GM12878 (cell line): Measurements from ENCODE around the gene RHOF.

Source experiments
- CEBPB ChIP-seq, 2 experiments: fragments of 150-350 bp in 1 of 2; IDR thresholded peaks; 2 replicates each; pipeline ENCODE4 v1.6.1; 2012 to 2014; ENCODE audit warnings: low read depth in 2 of 2, low read length in 2 of 2, borderline replicate concordance in 1 of 2, inconsistent platforms in 1 of 2
- DPF2 ChIP-seq: fragments of 450-650 bp; IDR thresholded peaks from 2 replicates; pipeline ENCODE4 v1.6.1; 2017; ENCODE audit warnings: mild to moderate bottlenecking
- FOXK2 ChIP-seq: fragments of 450-650 bp; IDR thresholded peaks from 2 replicates; pipeline ENCODE4 v1.6.1; 2017; ENCODE audit warnings: mild to moderate bottlenecking, moderate library complexity
- NFYA ChIP-seq: IDR thresholded peaks from 2 replicates; pipeline ENCODE4 v1.6.1; 2011; ENCODE audit warnings: low read depth, mild to moderate bottlenecking, low read length, improper control_type of control experiment, borderline replicate concordance
- NFYB ChIP-seq: IDR thresholded peaks from 2 replicates; pipeline ENCODE4 v1.6.1; 2011; ENCODE audit warnings: low read depth, mild to moderate bottlenecking, low read length, improper control_type of control experiment, moderate library complexity; ENCODE audit not compliant: insufficient read depth
- POLR2A ChIP-seq: IDR thresholded peaks from 2 replicates; pipeline ENCODE4 v1.6.1; 2011; ENCODE audit warnings: low read depth, mild to moderate bottlenecking, low read length
- RAD21 ChIP-seq: IDR thresholded peaks from 2 replicates; pipeline ENCODE4 v1.6.1; 2011; ENCODE audit warnings: mild to moderate bottlenecking, low read depth, low read length, moderate library complexity; ENCODE audit not compliant: insufficient read depth
- SMC3 ChIP-seq: IDR thresholded peaks from 2 replicates; pipeline ENCODE4 v1.6.1; 2011; ENCODE audit warnings: low read length, improper control_type of control experiment, borderline replicate concordance
- ZNF274 ChIP-seq: IDR thresholded peaks from one replicate; pipeline ENCODE4 v1.8.0; 2011; ENCODE audit not compliant: insufficient read length, insufficient read depth
- TF ChIP-seq, protein P1 (sequence below): fragments of 450-650 bp; IDR thresholded peaks from 2 replicates; pipeline ENCODE4 v1.6.1; 2017; ENCODE audit warnings: mild to moderate bottlenecking
- TF ChIP-seq, protein P2 (sequence below), 3 experiments: IDR thresholded peaks in 2 of 3; conservative IDR thresholded peaks in 1 of 3; 2 replicates each; pipeline ENCODE4 v1.5.1; 2011; ENCODE audit warnings: low read depth in 3 of 3, low read length in 3 of 3, mild to moderate bottlenecking in 3 of 3, control low read depth in 2 of 3, moderate library complexity in 2 of 3, inconsistent platforms in 1 of 3, mixed read lengths in 1 of 3; ENCODE audit not compliant: control insufficient read depth in 2 of 3, insufficient read depth in 1 of 3; ENCODE audit errors: extremely low read depth in 1 of 3

DNA sequence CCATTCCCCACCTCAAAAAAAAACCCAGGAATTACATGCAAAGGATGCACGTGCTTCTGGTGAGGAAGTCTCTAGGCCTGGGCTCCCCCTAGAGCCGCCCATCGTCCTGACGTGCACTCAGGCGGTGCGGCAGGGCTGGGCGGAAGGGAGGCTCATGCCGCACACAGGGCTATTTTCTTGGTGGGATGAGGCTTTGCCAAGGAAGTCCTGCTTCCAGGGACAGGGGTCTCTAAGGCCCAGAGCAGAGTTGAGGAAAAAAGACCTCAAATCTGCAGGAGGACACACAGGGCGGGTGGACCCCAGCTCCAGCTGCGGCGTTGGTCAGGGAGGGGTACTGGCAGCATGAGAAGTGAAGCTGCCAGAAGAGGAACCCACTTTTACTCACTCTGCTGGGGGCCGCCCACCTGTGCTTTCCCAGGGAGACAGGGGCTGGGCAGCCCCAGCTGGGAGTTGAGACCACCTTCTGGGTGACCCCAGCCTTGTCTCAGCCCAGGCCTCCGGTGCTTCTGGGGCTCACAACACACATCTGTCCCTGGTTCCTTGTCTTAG lies 4.2 kb downstream of the RHOF start:
- no peak for TF ChIP-seq FOXK2
- TF ChIP-seq, protein P1, sequence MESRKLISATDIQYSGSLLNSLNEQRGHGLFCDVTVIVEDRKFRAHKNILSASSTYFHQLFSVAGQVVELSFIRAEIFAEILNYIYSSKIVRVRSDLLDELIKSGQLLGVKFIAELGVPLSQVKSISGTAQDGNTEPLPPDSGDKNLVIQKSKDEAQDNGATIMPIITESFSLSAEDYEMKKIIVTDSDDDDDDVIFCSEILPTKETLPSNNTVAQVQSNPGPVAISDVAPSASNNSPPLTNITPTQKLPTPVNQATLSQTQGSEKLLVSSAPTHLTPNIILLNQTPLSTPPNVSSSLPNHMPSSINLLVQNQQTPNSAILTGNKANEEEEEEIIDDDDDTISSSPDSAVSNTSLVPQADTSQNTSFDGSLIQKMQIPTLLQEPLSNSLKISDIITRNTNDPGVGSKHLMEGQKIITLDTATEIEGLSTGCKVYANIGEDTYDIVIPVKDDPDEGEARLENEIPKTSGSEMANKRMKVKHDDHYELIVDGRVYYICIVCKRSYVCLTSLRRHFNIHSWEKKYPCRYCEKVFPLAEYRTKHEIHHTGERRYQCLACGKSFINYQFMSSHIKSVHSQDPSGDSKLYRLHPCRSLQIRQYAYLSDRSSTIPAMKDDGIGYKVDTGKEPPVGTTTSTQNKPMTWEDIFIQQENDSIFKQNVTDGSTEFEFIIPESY: no peak
- no peak for TF ChIP-seq SMC3
- TF ChIP-seq NFYB: no peak
- no peak for TF ChIP-seq POLR2A
- TF ChIP-seq CEBPB (IDR thresholded peaks at IDR 0.05; ENCODE audit: borderline replicate concordance in 1 of 2, low read depth in 2 of 2, low read length in 2 of 2): no peak
- no peak; the same call in 1 of the 2 replicates for TF ChIP-seq DPF2
- TF ChIP-seq, protein P2, sequence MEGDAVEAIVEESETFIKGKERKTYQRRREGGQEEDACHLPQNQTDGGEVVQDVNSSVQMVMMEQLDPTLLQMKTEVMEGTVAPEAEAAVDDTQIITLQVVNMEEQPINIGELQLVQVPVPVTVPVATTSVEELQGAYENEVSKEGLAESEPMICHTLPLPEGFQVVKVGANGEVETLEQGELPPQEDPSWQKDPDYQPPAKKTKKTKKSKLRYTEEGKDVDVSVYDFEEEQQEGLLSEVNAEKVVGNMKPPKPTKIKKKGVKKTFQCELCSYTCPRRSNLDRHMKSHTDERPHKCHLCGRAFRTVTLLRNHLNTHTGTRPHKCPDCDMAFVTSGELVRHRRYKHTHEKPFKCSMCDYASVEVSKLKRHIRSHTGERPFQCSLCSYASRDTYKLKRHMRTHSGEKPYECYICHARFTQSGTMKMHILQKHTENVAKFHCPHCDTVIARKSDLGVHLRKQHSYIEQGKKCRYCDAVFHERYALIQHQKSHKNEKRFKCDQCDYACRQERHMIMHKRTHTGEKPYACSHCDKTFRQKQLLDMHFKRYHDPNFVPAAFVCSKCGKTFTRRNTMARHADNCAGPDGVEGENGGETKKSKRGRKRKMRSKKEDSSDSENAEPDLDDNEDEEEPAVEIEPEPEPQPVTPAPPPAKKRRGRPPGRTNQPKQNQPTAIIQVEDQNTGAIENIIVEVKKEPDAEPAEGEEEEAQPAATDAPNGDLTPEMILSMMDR (IDR thresholded peaks at IDR 0.05 in 2 of 3, conservative IDR thresholded peaks at IDR 0.05 in 1 of 3; ENCODE audit: control insufficient read depth in 2 of 3, extremely low read depth in 1 of 3, insufficient read depth in 1 of 3, low read depth in 3 of 3, low read length in 3 of 3): peak in 2 of 3 experiments; percentile 9 to 19; a peak in 1 of 6 replicates
- no peak for TF ChIP-seq ZNF274
- no peak for TF ChIP-seq NFYA
- TF ChIP-seq RAD21: no peak
